Measurements from ENCODE around the gene FIBP. TPM values are rescaled to one million over a fixed set of nuclear protein-coding genes. Genes with fewer than 3 reads are reported as not detected.

The FIBP gene
- 130 and 132 TPM in 2 replicates for total RNA-seq

GRCh38 chr11:65888163-65888814 is at the start of gene FIBP:
TSS of gene FIBP (minus strand) at chr11:65888471. CDS start at chr11:65888418, 53 bp downstream.

GRCh38 chr11:65919141-65919572 is 30.9 kb upstream of the FIBP start, which contains the start of gene DRAP1:
TSS of gene DRAP1 (plus strand) at chr11:65919426. CDS start at chr11:65919502, 76 bp downstream.

GRCh38 chr11:65918211-65919140 is 30.2 kb upstream of the FIBP start, which contains the start of gene C11orf68:
TSS of gene C11orf68 (minus strand) at chr11:65919062. CDS start at chr11:65919031, 31 bp downstream.

GRCh38 chr11:65900125-65900898 is 12.0 kb upstream of the FIBP start, which contains the start of gene FOSL1:
TSS of gene FOSL1 (minus strand) at chr11:65900388. CDS start at chr11:65900339, 49 bp downstream.

GRCh38 chr11:65890324-65891218 is 2.3 kb upstream of the FIBP start, which contains the start of gene CCDC85B:
TSS of gene CCDC85B (plus strand) at chr11:65890673. CDS start at chr11:65890784, 111 bp downstream.

GRCh38 chr11:65879617-65880016 is 8.7 kb downstream of the FIBP start, which contains the start of gene CTSW:
TSS of gene CTSW (plus strand) at chr11:65879837. CDS start at chr11:65879855, 18 bp downstream.

GRCh38 chr11:65872586-65873317 is 15.5 kb downstream of the FIBP start, which contains the start of gene EFEMP2:
TSS of gene EFEMP2 (minus strand) at chr11:65872800. CDS start at chr11:65872354, 446 bp downstream.

GRCh38 chr11:65860278-65861164 is 27.8 kb downstream of the FIBP start, which contains the start of gene MUS81:
TSS of gene MUS81 (plus strand) at chr11:65860433. CDS start at chr11:65860754, 321 bp downstream.

GRCh38 chr11:65857853-65858680 is 30.2 kb downstream of the FIBP start, which contains the start of gene CFL1:
TSS of gene CFL1 (minus strand) at chr11:65858180. CDS start at chr11:65858099, 81 bp downstream.

Other genes with a start within 250 kb of the FIBP start
- 30.9 and 31.2 TPM in 2 replicates for gene RELA, start 225.6 kb downstream of the FIBP start, total RNA-seq
- 36.9 and 40.2 TPM in 2 replicates for gene KAT5, start 176.2 kb downstream of the FIBP start, total RNA-seq
- gene RNASEH2C, start 167.7 kb downstream of the FIBP start, total RNA-seq = 35.1 and 51.9 TPM in 2 replicates
- gene AP5B1, start 107.5 kb downstream of the FIBP start, total RNA-seq = 11.8 and 14.9 TPM in 2 replicates
- not detected in 2 replicates for gene OVOL1, start 101.4 kb downstream of the FIBP start, total RNA-seq
- gene SNX32, start 54.5 kb downstream of the FIBP start, total RNA-seq = 1.2 and 2.2 TPM in 2 replicates
- 577 and 633 TPM in 2 replicates for gene CFL1, start 30.3 kb downstream of the FIBP start, total RNA-seq
- 29.2 and 34.4 TPM in 2 replicates for gene MUS81, start 28.0 kb downstream of the FIBP start, total RNA-seq
- 102 and 105 TPM in 2 replicates for gene EFEMP2, start 15.7 kb downstream of the FIBP start, total RNA-seq
- gene CTSW, start 8.6 kb downstream of the FIBP start, total RNA-seq = 0.13 TPM in 1 of 2 replicates, not detected in the other
- 57.9 and 60.6 TPM in 2 replicates for gene CCDC85B, start 2.2 kb upstream of the FIBP start, total RNA-seq
- 13.1 and 26.1 TPM in 2 replicates for gene FOSL1, start 11.9 kb upstream of the FIBP start, total RNA-seq
- gene C11orf68, start 30.6 kb upstream of the FIBP start, total RNA-seq = 26.8 and 32.6 TPM in 2 replicates
- gene DRAP1, start 31.0 kb upstream of the FIBP start, total RNA-seq = 147 and 149 TPM in 2 replicates
- gene TSGA10IP, start 57.0 kb upstream of the FIBP start, total RNA-seq = not detected in 2 replicates
- 24.2 and 24.4 TPM in 2 replicates for gene SART1, start 73.3 kb upstream of the FIBP start, total RNA-seq
- gene EIF1AD, start 113.7 kb upstream of the FIBP start, total RNA-seq = 26.6 and 27.2 TPM in 2 replicates
- gene BANF1, start 114.0 kb upstream of the FIBP start, total RNA-seq = 37.4 and 40.0 TPM in 2 replicates
- gene CST6, start 123.5 kb upstream of the FIBP start, total RNA-seq = 3.0 and 7.6 TPM in 2 replicates
- 0.26 and 0.43 TPM in 2 replicates for gene CATSPER1, start 138.0 kb upstream of the FIBP start, total RNA-seq
- gene GAL3ST3, start 160.7 kb upstream of the FIBP start, total RNA-seq = 0.32 TPM in 1 of 2 replicates, not detected in the other
- gene SF3B2, start 163.9 kb upstream of the FIBP start, total RNA-seq = 116 and 131 TPM in 2 replicates
- 29.5 and 36.6 TPM in 2 replicates for gene PACS1, start 181.8 kb upstream of the FIBP start, total RNA-seq

All from articular chondrocyte of knee joint (primary cell).